Endodermal cell (in vitro differentiated cells): ENCODE data around the gene DNAAF5. TPM values are rescaled to one million over a fixed set of nuclear protein-coding genes. Genes with fewer than 3 reads are reported as not detected.
"Not testable (repeated sequence)": the region's sequence is repeated elsewhere in the genome, so short reads cannot be mapped to it uniquely, and the experiment has no call there.

Experiments used
- DNase-seq: peaks from one replicate; pipeline ENCODE4 v3.0.0-alpha.2; 2017
- H3K27ac ChIP-seq: 2 replicates; pipeline ENCODE4 v1.5.1; 2013; ENCODE audit warnings: mild to moderate bottlenecking, low read depth, low read length, moderate library complexity
- H3K27me3 ChIP-seq: 2 replicates; pipeline ENCODE4 v1.6.1; 2013; ENCODE audit warnings: mild to moderate bottlenecking, low read length, moderate library complexity; ENCODE audit not compliant: insufficient read depth, control insufficient read depth, poor library complexity, severe bottlenecking
- H3K36me3 ChIP-seq: 2 replicates; pipeline ENCODE4 v1.7.0; 2013; ENCODE audit warnings: mild to moderate bottlenecking, low read length, moderate library complexity; ENCODE audit not compliant: control insufficient read depth, insufficient read depth
- H3K4me1 ChIP-seq: one replicate; pipeline ENCODE4 v1.7.0; 2013; ENCODE audit warnings: low read length; ENCODE audit not compliant: control insufficient read depth, insufficient read depth
- H3K4me3 ChIP-seq: 2 replicates; pipeline ENCODE4 v1.5.1; 2013; ENCODE audit warnings: mild to moderate bottlenecking, low read length, moderate library complexity
- H3K9ac ChIP-seq: 2 replicates; pipeline ENCODE4 v1.6.1; 2013; ENCODE audit warnings: mild to moderate bottlenecking, low read length, moderate library complexity; ENCODE audit not compliant: poor library complexity, severe bottlenecking; ENCODE audit errors: extremely low read depth
- H3K9me3 ChIP-seq: 2 replicates; pipeline ENCODE4 v1.6.1; 2013; ENCODE audit warnings: mild to moderate bottlenecking, low read length, moderate library complexity; ENCODE audit not compliant: control insufficient read depth
- H3K27ac Mint-ChIP-seq: 2 replicates; pipeline ENCODE4 v1.8.0; 2020; ENCODE audit warnings: mixed read lengths
- H3K27me3 Mint-ChIP-seq: 2 replicates; pipeline ENCODE4 v1.8.0; 2021; ENCODE audit warnings: mild to moderate bottlenecking, mixed read lengths; ENCODE audit not compliant: insufficient read depth
- H3K36me3 Mint-ChIP-seq: 2 replicates; pipeline ENCODE4 v1.8.0; 2020; ENCODE audit warnings: low read depth, mixed read lengths
- H3K4me1 Mint-ChIP-seq: 2 replicates; pipeline ENCODE4 v1.8.0; 2020; ENCODE audit warnings: mixed read lengths
- H3K4me3 Mint-ChIP-seq: 2 replicates; pipeline ENCODE4 v1.8.0; 2020; ENCODE audit warnings: mild to moderate bottlenecking, moderate library complexity, mixed read lengths
- H3K9me3 Mint-ChIP-seq: 2 replicates; pipeline ENCODE4 v1.8.0; 2020; ENCODE audit warnings: mild to moderate bottlenecking, mixed read lengths
- WGBS, 2 experiments: methylation state at CpG; one replicate each; pipeline versions ENCODE4 v1.1.5 to v1.1.7; 2013; ENCODE audit warnings: missing lambda C conversion rate in 2 of 2, mixed read lengths in 1 of 2; ENCODE audit not compliant: insufficient coverage in 1 of 2, insufficient read length in 1 of 2; 5-methylcytosine and 5-hydroxymethylcytosine counted together
- total RNA-seq, 2 donors: library from RNA; stranded (reverse); fragmentation: NEBNext Ultra II Directional in 1 of 2; extraction: Animal tissue kit (Norgen Biotek cat#: 25700) in 1 of 2; gene quantifications; 2 replicates in 1 of 2; 3 replicates in 1 of 2; pipeline ENCODE4 v1.2.1, GENCODE V29; 2021
- TF ChIP-seq, protein P1 (sequence below): fragments of 200-600 bp; sonication (generic); conservative IDR thresholded peaks from 2 replicates; pipeline ENCODE4 v1.5.0; 2021; ENCODE audit warnings: antibody characterized with exemption, mild to moderate bottlenecking

The DNAAF5 gene
- total RNA-seq, 2 donors from 2014 or later = 54.2 to 54.3 TPM

DNA sequence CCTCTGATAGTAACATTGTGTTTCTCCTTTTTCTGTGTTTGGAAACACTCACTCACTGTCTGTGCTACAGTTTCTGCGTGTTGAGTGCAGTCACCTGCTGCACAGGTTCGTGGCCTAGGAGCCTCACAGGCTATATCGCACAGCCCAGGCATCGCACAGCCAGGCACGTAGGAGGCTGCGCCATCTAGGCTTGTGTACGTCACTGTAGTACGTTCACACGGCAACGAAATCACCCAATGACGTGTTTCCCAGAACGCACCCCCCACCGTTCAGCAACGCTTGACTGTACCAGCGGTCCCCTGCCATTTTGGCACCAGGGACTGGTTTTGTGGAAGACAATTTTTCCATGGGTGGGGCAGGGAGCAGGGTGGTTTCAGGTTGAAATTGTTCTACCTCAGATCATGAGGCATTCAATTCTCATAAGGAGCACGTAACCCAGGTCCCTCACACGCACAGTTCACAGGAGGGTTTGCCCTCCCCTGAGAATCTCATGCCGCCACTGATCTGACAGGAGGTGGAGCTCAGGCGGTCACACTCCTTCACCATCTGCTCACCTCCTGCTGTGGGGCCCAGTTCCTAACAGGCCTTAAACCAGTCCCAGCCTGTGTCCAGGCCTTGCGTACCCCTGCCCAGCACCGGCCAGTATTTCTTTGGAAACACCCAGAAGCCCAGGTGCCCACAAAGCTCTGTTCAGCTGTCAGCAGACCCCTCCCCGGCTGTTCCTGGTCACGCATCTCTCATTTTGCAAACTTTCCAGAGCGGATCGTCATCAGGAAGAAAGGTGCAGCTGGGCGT, 23.8 kb downstream of the DNAAF5 start:
- Histone ChIP-seq H3K27me3 (no peaks in the 10 kb centered on the region), H3K9ac (no peak overlapping the region), H3K36me3 (peaks cover 38% of the 10 kb centered on the region), H3K4me1 (no peaks in the 10 kb centered on the region), H3K27ac (no peak overlapping the region), H3K9me3 (no peaks in the 10 kb centered on the region), H3K4me3 (no peak overlapping the region)
- TF ChIP-seq, protein P1, sequence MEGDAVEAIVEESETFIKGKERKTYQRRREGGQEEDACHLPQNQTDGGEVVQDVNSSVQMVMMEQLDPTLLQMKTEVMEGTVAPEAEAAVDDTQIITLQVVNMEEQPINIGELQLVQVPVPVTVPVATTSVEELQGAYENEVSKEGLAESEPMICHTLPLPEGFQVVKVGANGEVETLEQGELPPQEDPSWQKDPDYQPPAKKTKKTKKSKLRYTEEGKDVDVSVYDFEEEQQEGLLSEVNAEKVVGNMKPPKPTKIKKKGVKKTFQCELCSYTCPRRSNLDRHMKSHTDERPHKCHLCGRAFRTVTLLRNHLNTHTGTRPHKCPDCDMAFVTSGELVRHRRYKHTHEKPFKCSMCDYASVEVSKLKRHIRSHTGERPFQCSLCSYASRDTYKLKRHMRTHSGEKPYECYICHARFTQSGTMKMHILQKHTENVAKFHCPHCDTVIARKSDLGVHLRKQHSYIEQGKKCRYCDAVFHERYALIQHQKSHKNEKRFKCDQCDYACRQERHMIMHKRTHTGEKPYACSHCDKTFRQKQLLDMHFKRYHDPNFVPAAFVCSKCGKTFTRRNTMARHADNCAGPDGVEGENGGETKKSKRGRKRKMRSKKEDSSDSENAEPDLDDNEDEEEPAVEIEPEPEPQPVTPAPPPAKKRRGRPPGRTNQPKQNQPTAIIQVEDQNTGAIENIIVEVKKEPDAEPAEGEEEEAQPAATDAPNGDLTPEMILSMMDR = no peak
- Mint-ChIP-seq H3K4me1 (no peaks in the 10 kb centered on the region), H3K36me3 (peaks cover 52% of the 10 kb centered on the region), H3K4me3 (no peak overlapping the region), H3K9me3 (no peaks in the 10 kb centered on the region), H3K27me3 (no peaks in the 10 kb centered on the region), H3K27ac (no peak overlapping the region)
- 97% methylated on average over 26 of the region's 26 CpGs for WGBS, 2 experiments
- no peak for DNase-seq

DNA sequence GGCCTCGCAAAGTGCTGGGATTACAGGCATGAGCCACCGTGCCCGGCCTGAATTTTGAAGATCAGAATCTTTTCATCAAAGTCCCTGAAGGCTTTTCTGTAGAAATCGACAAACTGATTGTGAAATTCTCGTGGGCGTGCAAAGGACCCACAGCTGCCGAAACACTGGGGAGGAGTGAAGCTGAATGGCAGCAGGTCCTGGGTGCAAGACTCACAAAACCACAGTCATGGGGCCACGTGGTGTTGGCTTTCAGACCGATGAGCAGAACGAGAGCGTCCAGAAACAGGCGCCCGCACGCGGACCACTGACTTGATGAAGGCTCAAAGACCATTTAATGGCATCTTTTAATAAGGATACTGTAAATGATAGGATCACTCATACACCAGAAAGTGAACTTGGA, 25.3 kb downstream of the DNAAF5 start:
- no peaks in the 10 kb centered on the region for H3K9me3 ChIP-seq
- no peak overlapping the region for H3K4me3 Mint-ChIP-seq
- H3K36me3 Mint-ChIP-seq = peaks cover 54% of the 10 kb centered on the region
- H3K27ac ChIP-seq = no peak overlapping the region
- H3K4me3 ChIP-seq = no peak overlapping the region
- no peak overlapping the region for H3K27ac Mint-ChIP-seq
- H3K36me3 ChIP-seq = peaks cover 37% of the 10 kb centered on the region
- H3K4me1 Mint-ChIP-seq = no peaks in the 10 kb centered on the region
- no peaks in the 10 kb centered on the region for H3K9me3 Mint-ChIP-seq
- H3K27me3 Mint-ChIP-seq = no peaks in the 10 kb centered on the region
- no peaks in the 10 kb centered on the region for H3K4me1 ChIP-seq
- no peak for DNase-seq
- no peaks in the 10 kb centered on the region for H3K27me3 ChIP-seq
- 90 to 92% methylated on average over 15 of the region's 15 CpGs for WGBS, 2 experiments
- TF ChIP-seq, protein P1 = no peak
- H3K9ac ChIP-seq = no peak overlapping the region

DNA sequence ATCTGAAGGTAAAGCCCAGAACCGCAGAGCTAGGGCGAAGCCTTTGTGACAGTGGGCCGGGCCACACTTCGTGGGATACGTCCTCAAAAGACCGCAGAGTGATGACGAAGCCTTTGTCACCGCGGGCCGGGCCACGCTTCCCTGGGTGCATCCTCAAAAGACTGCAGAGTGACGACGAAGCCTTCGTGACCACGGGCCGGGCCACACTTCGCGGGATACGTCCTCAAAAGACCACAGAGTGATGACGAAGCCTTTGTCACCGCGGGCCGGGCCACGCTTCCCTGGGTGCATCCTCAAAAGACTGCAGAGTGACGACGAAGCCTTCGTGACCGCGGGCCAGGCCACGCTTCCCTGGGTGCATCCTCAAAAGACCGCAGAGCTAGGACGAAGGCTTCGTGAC, 25.8 kb downstream of the DNAAF5 start:
- H3K9ac ChIP-seq, H3K4me3 Mint-ChIP-seq, H3K9me3 Mint-ChIP-seq, H3K4me1 ChIP-seq, H3K27me3 Mint-ChIP-seq, H3K27ac ChIP-seq, H3K27ac Mint-ChIP-seq, H3K4me1 Mint-ChIP-seq, H3K9me3 ChIP-seq, H3K27me3 ChIP-seq, H3K4me3 ChIP-seq, DNase-seq: not testable (repeated sequence)
- 92 to 94% methylated on average over 24 to 33 of the region's 33 CpGs for WGBS, 2 experiments
- peaks cover 57% of the 10 kb centered on the region for H3K36me3 Mint-ChIP-seq
- H3K36me3 ChIP-seq = peaks cover 38% of the 10 kb centered on the region
